Right lobe of liver (tissue), 4 donors: ENCODE measurements around the gene GFRA1.

Experiments
- POLR2A ChIP-seq: fragments of 450-650 bp; IDR thresholded peaks from one replicate; pipeline ENCODE4 v1.6.1; 2017; ENCODE audit warnings: antibody characterized with exemption, mild to moderate bottlenecking
- TF ChIP-seq, protein P1 (sequence below), 4 donors: fragments of 200-600 bp in 3 of 4; fragments of 450-650 bp in 1 of 4; IDR thresholded peaks; one replicate each; pipeline versions ENCODE4 v1.5.1 to v1.8.0; 2016 to 2022; ENCODE audit warnings: antibody characterized with exemption in 4 of 4, mild to moderate bottlenecking in 2 of 4
- donor health status: DM: no; HTN: no; CAD: no.
- donor health status: DM: no; HTN: no; CAD: no.
- donor health status: DM: no; HTN: yes; CAD: no.

DNA sequence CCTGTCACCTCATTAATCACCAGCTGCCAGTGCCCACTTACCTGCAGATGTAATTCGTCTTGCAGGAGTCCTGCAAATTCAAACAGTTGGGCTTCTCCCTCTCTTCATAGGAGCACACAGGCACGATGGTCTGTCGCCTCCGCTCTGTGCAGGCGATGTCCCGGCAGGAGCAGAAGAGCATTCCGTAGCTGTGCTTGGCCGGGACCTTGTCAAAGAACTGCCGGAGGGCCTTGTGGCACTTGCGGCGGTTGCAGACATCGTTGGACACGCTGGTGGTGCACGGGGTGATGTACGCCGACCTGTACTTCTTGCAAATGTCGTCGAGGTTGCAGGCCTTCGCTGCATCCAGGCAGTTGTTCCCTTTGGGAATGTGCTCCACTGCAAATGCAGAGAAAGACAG, 147.8 kb downstream of the GFRA1 start:
- TF ChIP-seq, protein P1, sequence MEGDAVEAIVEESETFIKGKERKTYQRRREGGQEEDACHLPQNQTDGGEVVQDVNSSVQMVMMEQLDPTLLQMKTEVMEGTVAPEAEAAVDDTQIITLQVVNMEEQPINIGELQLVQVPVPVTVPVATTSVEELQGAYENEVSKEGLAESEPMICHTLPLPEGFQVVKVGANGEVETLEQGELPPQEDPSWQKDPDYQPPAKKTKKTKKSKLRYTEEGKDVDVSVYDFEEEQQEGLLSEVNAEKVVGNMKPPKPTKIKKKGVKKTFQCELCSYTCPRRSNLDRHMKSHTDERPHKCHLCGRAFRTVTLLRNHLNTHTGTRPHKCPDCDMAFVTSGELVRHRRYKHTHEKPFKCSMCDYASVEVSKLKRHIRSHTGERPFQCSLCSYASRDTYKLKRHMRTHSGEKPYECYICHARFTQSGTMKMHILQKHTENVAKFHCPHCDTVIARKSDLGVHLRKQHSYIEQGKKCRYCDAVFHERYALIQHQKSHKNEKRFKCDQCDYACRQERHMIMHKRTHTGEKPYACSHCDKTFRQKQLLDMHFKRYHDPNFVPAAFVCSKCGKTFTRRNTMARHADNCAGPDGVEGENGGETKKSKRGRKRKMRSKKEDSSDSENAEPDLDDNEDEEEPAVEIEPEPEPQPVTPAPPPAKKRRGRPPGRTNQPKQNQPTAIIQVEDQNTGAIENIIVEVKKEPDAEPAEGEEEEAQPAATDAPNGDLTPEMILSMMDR (IDR thresholded peaks at IDR 0.05): no peak
- no peak for TF ChIP-seq POLR2A
